ENCODE data around the gene MAGEA2.
"Not testable (repeated sequence)": the region's sequence is repeated elsewhere in the genome, so short reads cannot be mapped to it uniquely, and the experiment has no call there.

The MAGEA2 gene, protein sequence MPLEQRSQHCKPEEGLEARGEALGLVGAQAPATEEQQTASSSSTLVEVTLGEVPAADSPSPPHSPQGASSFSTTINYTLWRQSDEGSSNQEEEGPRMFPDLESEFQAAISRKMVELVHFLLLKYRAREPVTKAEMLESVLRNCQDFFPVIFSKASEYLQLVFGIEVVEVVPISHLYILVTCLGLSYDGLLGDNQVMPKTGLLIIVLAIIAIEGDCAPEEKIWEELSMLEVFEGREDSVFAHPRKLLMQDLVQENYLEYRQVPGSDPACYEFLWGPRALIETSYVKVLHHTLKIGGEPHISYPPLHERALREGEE

DNA sequence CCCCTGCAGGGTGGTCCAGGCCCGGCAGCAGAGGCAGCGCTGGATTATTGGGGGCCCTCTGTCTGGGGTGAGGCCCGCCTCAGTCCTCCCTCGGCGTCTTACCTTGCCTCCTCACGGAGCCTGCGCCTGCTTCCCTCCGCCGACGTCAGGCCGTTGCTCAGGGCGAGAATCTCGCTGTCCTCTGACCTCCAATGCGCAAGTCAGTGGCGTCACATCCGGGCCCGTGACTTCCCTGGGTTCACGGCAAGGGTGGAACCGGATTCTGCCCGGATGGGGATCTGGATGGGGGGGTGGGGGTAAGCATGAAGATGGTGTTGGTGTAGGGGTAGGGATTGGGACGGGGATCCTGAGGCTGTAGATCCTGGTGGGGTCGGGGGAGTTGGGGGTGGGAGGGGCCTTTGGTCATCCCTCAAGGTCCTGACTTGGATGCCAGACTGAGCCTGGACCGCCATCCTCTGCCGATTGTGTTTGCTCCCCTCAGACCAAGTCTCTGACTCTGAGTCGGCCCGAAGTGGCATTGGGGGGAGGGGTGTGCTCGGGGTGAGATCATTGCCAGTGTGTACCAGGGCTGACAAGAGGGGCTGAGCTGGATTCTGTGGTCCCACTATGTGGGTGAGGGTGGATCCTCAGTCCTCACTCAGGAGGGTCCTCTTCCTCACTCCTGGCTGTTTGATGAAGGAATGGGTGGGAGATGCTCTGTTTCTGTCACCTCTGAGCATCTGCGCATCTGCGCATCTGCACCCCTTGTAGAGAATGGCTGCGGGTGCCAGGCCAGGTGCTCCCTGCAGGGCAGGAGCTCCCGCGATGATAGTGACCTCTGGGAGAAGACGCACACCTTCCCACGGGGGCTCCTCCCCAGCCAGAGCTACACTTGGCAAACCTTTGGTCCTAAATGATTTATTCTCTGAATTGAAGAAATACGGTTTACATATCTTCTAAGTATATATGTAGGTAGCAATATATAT lies at the start of gene MAGEA2:
Gene MAGEA2, minus strand, starts transcription at position 157 of the 965 bp plus-strand sequence. CDS start 2,479 bp downstream, outside the sequence.
- not testable (repeated sequence) for DNase-seq (ENCODE audit: low spot score)

- DNase-seq (ENCODE audit: low spot score): no peak
Measured at GRCh38 chrX:152798945-152799344, 45.3 kb upstream of the MAGEA2 start.

- not testable (repeated sequence) for DNase-seq (ENCODE audit: low spot score)
Measured at GRCh38 chrX:152787062-152787461, 33.4 kb upstream of the MAGEA2 start.

GRCh38 chrX:152769549-152770289 lies 16.1 kb upstream of the MAGEA2 start, which contains the start of gene MAGEA6:
TSS of gene MAGEA6 (minus strand) at chrX:152769689. CDS start at chrX:152767650, 2,039 bp downstream.
- DNase-seq (ENCODE audit: low spot score): not testable (repeated sequence)

- DNase-seq (ENCODE audit: low spot score): not testable (repeated sequence)
Measured at GRCh38 chrX:152766562-152766961, 12.9 kb upstream of the MAGEA2 start.

- DNase-seq (ENCODE audit: low spot score): not testable (repeated sequence)
Measured at GRCh38 chrX:152761582-152761981, 7.9 kb upstream of the MAGEA2 start.

GRCh38 chrX:152759544-152759943 lies 5.9 kb upstream of the MAGEA2 start:
- DNase-seq (ENCODE audit: low spot score): not testable (repeated sequence)

DNA sequence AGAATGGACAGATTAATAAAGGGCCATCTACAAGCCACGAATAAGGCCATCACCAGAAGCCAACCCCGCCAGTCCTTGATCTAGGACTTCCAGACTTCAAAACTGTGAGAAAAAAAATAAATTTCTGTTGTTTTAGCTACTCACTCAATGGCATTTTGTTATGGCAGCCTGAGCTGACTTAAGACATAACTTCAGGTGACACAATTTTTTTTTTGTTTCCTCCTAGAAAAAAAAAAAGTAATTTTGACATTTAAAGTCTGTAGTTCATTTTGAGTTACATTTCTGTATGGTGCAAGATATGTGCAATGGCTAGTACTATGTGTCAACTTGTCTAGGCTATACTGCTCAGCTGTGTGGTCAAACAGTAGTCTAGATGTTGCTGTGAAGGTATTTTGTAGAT lies 5.3 kb upstream of the MAGEA2 start, which contains the start of gene CSAG3:
Gene CSAG3, plus strand, starts transcription at position 301 of the 400 bp plus-strand sequence.
- DNase-seq (ENCODE audit: low spot score): not testable (repeated sequence)

DNA sequence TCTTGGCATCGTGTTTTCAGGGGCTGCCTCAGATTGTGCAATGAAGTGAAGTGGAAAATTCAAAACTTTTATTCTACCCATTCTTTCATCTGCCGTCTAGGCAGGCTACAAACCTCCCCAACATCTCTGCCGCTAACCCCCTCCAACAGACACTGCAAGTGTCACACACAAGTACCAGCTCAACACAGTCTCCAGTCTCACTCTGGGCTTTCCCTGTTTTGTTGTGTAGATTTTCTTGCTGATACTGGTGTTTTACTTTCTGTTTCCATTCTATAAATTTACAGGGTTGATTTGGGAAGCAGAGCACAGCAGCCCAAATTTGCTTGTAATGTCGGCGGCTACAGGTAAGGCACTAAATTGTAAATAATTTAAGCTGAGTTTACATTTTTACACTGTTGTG lies 1.2 kb upstream of the MAGEA2 start:
- not testable (repeated sequence) for DNase-seq (ENCODE audit: low spot score)

DNA sequence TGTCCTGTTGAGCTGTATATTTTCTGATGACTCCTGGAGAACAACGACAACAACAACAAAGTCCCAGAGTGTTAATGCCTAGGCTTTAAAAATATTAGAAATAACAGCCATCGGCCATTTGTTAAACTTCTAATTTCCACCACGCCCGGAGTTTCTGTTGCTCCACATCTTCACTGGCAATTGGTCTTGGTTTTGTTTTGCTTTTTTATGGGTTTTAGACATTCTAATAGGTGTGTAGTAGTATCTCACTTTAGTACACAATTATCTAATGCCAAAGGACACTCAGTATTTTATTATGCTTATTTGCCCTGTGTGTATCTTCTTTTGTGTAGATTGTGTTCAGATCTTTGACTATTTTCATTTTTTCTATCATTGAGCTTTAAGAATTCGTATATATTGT lies 15.1 kb downstream of the MAGEA2 start:
- DNase-seq (ENCODE audit: low spot score): no peak

DNA sequence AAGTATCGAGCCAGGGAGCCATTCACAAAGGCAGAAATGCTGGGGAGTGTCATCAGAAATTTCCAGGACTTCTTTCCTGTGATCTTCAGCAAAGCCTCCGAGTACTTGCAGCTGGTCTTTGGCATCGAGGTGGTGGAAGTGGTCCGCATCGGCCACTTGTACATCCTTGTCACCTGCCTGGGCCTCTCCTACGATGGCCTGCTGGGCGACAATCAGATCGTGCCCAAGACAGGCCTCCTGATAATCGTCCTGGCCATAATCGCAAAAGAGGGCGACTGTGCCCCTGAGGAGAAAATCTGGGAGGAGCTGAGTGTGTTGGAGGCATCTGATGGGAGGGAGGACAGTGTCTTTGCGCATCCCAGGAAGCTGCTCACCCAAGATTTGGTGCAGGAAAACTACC lies 17.1 kb downstream of the MAGEA2 start:
- DNase-seq (ENCODE audit: low spot score): not testable (repeated sequence)

GRCh38 chrX:152735860-152736511 lies 17.7 kb downstream of the MAGEA2 start:
- no peak for DNase-seq (ENCODE audit: low spot score)

DNA sequence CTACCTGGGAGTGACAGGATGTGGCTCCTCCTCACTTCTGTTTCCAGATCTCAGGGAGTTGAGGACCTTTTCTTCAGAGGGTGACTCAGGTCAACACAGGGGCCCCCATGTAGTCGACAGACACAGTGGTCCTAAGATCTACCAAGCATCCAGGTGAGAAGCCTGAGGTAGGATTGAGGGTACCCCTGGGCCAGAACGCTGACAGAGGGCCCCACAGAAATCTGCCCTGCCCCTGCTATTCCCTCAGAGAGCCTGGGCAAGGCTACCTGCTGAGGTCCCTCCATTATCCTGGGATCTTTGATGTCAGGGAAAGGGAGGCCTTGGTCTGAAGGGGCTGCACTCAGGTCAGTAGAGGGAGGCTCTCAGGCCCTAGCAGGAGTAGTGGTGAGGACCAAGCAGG lies 18.5 kb downstream of the MAGEA2 start:
- DNase-seq (ENCODE audit: low spot score): no peak

DNA sequence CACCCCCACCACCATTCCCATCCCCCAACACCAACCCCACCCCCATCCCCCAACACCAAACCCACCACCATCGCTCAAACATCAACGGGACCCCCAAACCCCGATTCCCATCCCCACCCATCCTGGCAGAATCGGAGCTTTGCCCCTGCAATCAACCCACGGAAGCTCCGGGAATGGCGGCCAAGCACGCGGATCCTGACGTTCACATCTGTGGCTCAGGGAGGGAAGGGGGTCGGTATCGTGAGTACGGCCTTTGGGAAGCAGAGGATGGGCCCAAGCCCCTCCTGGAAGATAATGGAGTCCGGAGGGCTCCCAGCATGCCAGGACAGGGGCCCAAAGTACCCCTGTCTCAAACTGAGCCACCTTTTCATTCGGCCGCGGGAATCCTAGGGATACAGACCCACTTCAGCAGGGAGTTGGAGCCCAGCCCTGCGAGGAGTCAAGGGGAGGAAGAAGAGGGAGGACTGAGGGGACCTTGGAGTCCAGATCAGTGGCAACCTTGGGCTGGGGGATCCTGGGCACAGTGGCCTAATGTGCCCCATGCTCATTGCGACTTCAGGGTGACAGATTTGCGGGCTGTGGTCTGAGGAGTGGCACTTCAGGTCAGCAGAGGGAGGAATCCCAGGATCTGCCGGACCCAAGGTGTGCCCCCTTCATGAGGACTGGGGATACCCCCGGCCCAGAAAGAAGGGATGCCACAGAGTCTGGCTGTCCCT lies 19.3 kb downstream of the MAGEA2 start:
- DNase-seq (ENCODE audit: low spot score): not testable (repeated sequence)

DNA sequence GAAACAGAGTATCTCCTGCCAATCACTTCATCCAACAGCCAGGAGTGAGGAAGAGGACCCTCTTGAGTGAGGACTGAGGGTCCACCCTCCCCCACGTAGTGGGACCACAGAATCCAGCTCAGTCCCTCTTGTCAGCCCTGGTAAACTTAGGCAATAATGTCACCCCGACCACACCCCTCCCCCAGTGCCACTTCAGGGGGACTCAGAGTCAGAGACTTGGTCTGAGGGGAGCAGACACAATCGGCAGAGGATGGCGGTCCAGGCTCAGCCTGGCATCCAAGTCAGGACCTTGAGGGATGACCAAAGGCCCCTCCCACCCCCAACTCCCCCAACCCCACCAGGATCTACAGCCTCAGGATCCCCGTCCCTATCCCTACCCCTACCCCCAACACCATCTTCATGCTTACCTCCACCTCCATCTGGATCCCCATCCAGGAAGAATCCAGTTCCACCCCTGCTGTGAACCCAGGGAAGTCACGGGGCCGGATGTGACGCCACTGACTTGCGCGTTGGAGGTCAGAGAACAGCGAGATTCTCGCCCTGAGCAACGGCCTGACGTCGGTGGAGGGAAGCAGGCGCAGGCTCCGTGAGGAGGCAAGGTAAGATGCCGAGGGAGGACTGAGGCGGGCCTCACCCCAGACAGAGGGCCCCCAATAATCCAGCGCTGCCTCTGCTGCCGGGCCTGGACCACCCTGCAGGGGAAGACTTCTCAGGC lies 20.2 kb downstream of the MAGEA2 start, which contains the start of the genes CSAG1 and MAGEA12:
Gene CSAG1, minus strand, starts transcription at position 461 of the 715 bp plus-strand sequence. CDS start 1,261 bp downstream, outside the sequence.
Gene MAGEA12, plus strand, starts transcription at position 497 of the 715 bp plus-strand sequence. CDS start 2,405 bp downstream, outside the sequence.
- DNase-seq (ENCODE audit: low spot score): no peak

DNA sequence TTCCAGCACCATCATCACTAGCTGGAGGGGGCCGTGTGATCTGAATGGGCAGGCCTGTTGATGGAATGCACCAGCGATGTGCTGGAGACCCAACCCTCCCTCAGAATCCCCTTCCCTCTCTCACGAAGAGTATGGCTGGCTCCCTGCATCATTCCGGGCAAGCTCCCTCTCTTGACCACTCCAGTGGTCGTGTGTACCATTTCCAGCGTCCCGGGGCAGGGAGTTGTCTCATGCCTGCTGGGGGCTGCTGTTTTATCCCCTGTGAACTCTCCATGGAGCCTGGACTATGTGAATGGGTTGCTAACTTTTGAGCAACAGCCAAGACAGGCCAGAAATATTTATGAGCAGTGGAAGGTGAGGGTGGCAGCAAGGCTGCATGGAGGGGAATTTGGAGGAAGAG lies 28.2 kb downstream of the MAGEA2 start:
- DNase-seq (ENCODE audit: low spot score): no peak

- DNase-seq (ENCODE audit: low spot score): not testable (repeated sequence)
Measured at GRCh38 chrX:152713815-152714787, 39.5 kb downstream of the MAGEA2 start, which contains the start of gene MAGEA2B. TSS of gene MAGEA2B (plus strand) at chrX:152714628. CDS start at chrX:152717107, 2,479 bp downstream.

- DNase-seq (ENCODE audit: low spot score): not testable (repeated sequence)
Measured at GRCh38 chrX:152713195-152713594, 40.4 kb downstream of the MAGEA2 start.

Data from CD4-positive, alpha-beta T cell treated with Interleukin-2 at 100 ng/mL for 4 hours (primary cell).